Right cardiac atrium (tissue), 5 donors: Measurements from ENCODE around the gene NCOR2. TPM values are rescaled to one million over a fixed set of nuclear protein-coding genes. Genes with fewer than 3 reads are reported as not detected.
A peak's percentile ranks its signal among the peaks of the same experiment; 100 is the strongest.
"Not testable (repeated sequence)": the region's sequence is repeated elsewhere in the genome, so short reads cannot be mapped to it uniquely, and the experiment has no call there.

ENCODE experiments used
- ATAC-seq, 2 donors: fragments of 200-7000 bp; cut with Tn5 transposase; one replicate each; pipeline versions ENCODE4 v1.8.0 to v1.9.1; 2020; ENCODE audit warnings: moderate library complexity in 2 of 2, mild to moderate bottlenecking in 1 of 2
- DNase-seq, 3 donors: peaks; one replicate each; pipeline ENCODE4 v3.0.0-alpha.2; 2020
- H3K27ac ChIP-seq: one replicate; pipeline ENCODE4 v1.5.1; 2013; ENCODE audit warnings: mild to moderate bottlenecking, low read length, control low read depth, moderate library complexity
- H3K27me3 ChIP-seq: one replicate; pipeline ENCODE4 v1.6.1; 2013; ENCODE audit not compliant: control insufficient read depth, insufficient read depth
- H3K4me1 ChIP-seq: one replicate; pipeline ENCODE4 v1.6.1; 2013; ENCODE audit warnings: low read length; ENCODE audit not compliant: control insufficient read depth, insufficient read depth
- H3K4me3 ChIP-seq: one replicate; pipeline ENCODE4 v1.5.1; 2013; ENCODE audit warnings: low read length, control low read depth
- H3K9me3 ChIP-seq: one replicate; pipeline ENCODE4 v1.6.1; 2013; ENCODE audit warnings: low read length; ENCODE audit not compliant: control insufficient read depth
- WGBS: extraction: QIAGEN DNeasy Blood & Tissue Kit; methylation state at CpG from one replicate; pipeline ENCODE4 v1.1.7; 2013; 5-methylcytosine and 5-hydroxymethylcytosine counted together
- intact Hi-C, 4 donors: fragments of 100-400 bp; cut with DNase I; formaldehyde crosslinking; loops; one replicate each; pipeline versions ENCODE4 v1.11.0 to v1.14.0; 2022 to 2023
- polyA plus RNA-seq: library from polyadenylated mRNA; stranded (reverse); fragments of 200-250 nt; gene quantifications from one replicate; pipeline ENCODE4 v1.2.3, GENCODE V29; 2013
- total RNA-seq, 4 donors: library from RNA; stranded (reverse); fragmentation: NEBNext Ultra II Directional; extraction: Animal tissue kit (Norgen Biotek cat#: 25700); gene quantifications; one replicate each; pipeline ENCODE4 v1.2.1, GENCODE V29; 2021
- donor health status: healthy with polysubstance abuse.
- donor health status: DM: no; HTN: yes; CAD: no.
- donor health status: DM: no; HTN: no; CAD: no.
- donor health status: DM: no; HTN: yes; CAD: no; lungs with severe emphysema.
- donor health status: DM: yes; HTN: yes; CAD: no.

Gene NCOR2
- total and polyA plus RNA-seq, 5 donors: 66.4 to 166 (median 140) TPM

DNA sequence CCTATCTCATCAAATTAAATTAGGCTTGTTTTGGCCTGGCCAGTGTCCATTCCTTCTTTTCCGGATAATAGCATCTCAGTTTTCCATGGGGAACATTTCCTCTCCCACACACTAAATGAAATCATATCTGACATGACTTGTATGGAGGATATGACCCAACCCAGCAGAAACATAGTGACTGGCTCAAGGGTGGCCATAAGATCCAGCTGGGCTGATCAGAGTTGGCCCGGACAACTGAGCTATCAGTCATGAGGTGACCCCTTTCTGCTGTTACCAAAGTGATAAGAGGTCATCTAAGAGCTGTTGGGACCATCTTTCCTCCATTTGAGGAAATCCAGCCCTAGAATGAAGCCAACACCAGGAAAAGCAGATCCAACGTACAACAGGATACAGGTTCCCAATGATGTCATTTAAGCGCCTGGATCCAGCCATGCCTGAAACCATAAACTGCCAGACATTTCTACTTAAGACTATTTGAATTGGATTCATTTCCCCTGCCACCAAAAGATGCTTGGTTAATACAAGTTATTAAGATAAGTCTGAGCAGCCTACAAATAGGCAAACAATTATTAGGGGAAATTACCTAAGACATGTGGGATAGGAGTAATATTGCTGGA lies 20.7 kb upstream of the NCOR2 start:
- Histone ChIP-seq H3K9me3 (no peaks in the 10 kb centered on the region), H3K4me3 (no peak overlapping the region), H3K27ac (no peak overlapping the region), H3K4me1 (no peaks in the 10 kb centered on the region), H3K27me3 (no peaks in the 10 kb centered on the region)
- intact Hi-C loops: loop anchor here in 1 of 4 donors (5.0 kb wide), 1 partner anchor 89 kb away; no protein-coding TSS in a partner anchor
- DNase-seq (no peak), ATAC-seq (peak in 1 of 2 donors; percentile 45)
- WGBS: 64% methylated on average over 4 of the region's 4 CpGs

DNA sequence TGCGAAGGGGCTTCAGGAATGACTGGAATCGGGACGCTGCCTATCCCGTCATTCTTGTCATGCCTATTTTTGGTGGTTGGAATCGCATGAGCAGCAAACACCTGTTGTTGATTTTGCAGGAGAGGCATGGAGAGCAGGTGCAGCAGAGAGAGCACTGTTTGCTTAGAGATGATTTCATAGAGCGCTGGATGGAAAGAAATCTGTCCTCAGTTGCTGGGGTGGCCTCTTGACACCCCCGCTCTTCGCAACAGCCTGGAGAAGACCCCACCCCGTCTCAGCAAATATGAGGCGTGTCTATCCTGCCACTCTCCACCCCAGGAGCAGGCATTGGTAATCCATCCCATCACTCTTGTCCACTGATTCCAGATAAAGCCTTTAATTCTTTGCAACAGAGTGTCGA lies 19.3 kb upstream of the NCOR2 start:
- ATAC-seq: no peak
- H3K4me3 ChIP-seq: no peak overlapping the region
- no peak overlapping the region for H3K27ac ChIP-seq
- H3K9me3 ChIP-seq: no peaks in the 10 kb centered on the region
- DNase-seq: no peak
- intact Hi-C loops: loop anchor here in 1 of 4 donors (5.0 kb wide), 1 partner anchor 91 kb away; no protein-coding TSS in a partner anchor
- WGBS: 80% methylated on average over 11 of the region's 11 CpGs
- peaks cover 6% of the 10 kb centered on the region for H3K4me1 ChIP-seq
- no peaks in the 10 kb centered on the region for H3K27me3 ChIP-seq

DNA sequence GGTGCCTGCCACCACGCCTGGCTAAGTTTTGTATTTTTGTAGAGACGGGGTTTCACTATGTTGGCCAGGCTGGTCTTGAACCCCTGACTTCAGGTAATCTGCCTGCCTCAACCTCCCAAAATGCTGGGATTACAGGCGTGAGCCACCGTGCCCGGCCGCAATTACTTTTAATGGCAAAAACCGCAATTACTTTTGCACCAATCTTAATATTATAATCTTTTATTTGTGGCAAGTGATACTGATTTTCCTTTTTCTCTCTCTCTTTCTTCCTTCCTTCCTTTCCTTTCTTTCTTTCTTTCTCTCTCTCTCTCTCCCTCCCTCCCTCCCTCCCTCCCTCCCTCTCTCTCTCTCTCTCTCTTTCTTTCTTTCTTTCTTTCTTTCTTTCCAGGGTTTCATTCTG lies 17.1 kb upstream of the NCOR2 start:
- H3K4me1 ChIP-seq, H3K4me3 ChIP-seq, intact Hi-C loops, DNase-seq, ATAC-seq, H3K9me3 ChIP-seq, H3K27me3 ChIP-seq, H3K27ac ChIP-seq: not testable (repeated sequence)
- 98% methylated on average over 7 of the region's 7 CpGs for WGBS

DNA sequence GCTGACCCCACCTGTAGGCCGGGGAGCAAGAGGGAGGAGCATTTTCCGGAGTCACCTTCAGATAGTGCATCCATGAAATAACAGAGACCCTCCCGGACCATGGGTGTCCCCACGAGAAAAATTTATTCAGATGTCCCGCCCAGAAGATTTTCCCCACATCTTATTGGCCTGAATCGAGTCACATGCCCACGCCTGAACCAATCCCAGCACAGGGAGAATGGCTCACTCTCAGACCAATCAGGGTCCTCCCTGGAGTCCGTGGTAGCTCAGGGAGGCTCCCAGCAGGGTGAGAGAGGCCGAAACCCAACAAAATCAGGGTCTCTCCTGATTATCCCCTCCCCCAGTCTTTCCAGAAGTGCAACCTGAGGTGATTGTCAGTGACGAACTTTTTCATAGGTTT lies 16.4 kb upstream of the NCOR2 start:
- 96% methylated on average over 10 of the region's 10 CpGs for WGBS

DNA sequence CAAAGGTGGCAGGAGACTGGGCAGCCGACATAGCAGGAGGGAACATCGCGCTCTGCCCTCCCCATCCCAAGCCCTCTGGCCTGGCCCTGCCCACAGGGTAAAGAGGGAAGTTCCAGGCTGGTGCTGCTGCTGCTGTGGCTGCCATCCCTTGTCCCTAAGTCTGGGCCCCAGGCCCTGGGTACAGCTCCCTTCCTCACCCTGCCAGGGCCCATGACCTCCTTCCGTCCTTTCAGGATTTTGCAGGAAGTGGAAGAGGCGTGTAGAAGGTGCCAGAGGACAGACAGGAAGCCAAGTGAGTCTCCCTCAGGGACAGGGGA lies 14.7 kb upstream of the NCOR2 start:
- Histone ChIP-seq H3K4me3 (no peak overlapping the region), H3K4me1 (peaks cover 7% of the 10 kb centered on the region), H3K9me3 (no peaks in the 10 kb centered on the region), H3K27ac (peak overlapping the region; percentile 36), H3K27me3 (no peaks in the 10 kb centered on the region)
- intact Hi-C loops: no loop called here
- peak in 2 of 3 donors; percentile 71 to 77 for DNase-seq
- 26% methylated on average over 5 of the region's 5 CpGs for WGBS
- peak; percentile 64 to 80 for ATAC-seq

More for the DNA sequence above, 16.4 kb upstream of the NCOR2 start:
- Histone ChIP-seq H3K27ac (no peak overlapping the region), H3K27me3 (no peaks in the 10 kb centered on the region), H3K4me1 (peaks cover 7% of the 10 kb centered on the region), H3K9me3 (no peaks in the 10 kb centered on the region), H3K4me3 (no peak overlapping the region)
- DNase-seq (no peak), ATAC-seq (no peak)
- intact Hi-C loops: no loop called here

DNA sequence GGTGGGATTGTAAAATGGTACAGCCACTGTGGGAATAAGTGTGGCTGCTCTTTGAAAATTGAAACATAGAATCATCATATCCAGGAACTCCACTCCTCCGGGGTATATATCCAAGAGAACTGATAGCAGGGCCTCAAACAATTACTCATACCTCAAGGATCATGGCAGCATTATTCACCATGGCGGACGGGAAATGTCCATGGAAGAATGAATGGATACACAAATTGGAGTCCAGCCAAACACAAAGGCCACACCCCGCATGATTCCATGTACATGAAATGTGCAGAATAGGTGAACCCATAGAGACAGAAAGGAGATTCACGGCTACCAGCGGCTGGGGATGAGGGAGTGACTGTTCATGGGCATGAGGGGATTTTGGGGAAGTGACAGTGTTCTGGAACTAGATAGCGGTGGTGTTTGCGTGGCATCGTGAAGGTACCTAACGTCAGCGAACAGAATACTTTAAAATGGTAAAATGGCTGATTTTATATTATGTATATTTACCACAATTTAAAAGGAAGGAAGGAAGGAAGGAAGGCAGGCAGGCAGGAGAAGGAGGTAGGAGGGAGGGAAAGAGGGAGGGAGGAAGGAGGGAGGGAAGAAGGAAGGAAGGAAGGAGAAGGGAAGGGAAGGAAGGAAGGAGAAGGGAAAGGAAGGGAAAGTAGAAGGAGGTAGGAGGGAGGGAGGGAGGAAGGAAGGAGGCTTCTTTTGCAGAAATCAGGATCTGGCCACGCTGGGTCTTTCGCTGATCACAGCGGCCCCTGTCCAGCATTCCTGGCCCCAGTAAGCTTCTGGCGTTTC lies 14.1 kb upstream of the NCOR2 start:
- intact Hi-C loops: no loop called here
- WGBS: 64% methylated on average over 15 of the region's 15 CpGs
- no peaks in the 10 kb centered on the region for H3K9me3 ChIP-seq
- H3K27me3 ChIP-seq: no peaks in the 10 kb centered on the region
- H3K4me3 ChIP-seq: no peak overlapping the region
- DNase-seq: no peak
- H3K4me1 ChIP-seq: peaks cover 7% of the 10 kb centered on the region
- no peak for ATAC-seq
- H3K27ac ChIP-seq: peak overlapping the region; percentile 36

DNA sequence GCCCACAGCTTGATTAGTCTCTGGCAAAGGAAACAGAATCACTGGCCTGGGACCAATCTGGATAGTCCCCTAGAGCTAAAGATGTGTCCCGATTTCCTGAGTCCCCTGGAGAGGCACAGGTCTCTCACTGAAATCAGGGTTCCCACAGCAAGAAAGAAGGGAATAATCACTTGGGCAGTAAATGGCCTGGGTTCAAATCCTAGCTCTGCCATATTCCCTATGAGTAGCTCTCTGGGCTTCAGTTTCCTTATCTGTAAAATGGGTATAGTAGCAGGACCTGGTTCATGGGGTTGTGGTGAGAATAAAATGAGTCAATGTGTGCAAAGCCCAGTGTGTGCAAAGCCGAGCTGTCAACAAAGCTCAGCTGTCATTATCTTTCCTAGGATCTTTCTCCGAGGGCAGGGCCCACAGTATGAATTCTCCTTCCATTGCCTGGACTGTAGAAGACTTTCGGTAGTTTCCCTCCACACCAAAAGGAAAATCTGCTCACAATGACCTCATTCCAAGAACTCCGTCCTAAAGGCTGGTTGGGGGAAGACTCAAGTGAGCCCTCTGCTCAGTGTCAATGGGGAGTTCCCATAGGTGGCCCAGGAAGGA lies 12.6 kb upstream of the NCOR2 start:
- peaks cover 7% of the 10 kb centered on the region for H3K4me1 ChIP-seq
- no peaks in the 10 kb centered on the region for H3K27me3 ChIP-seq
- WGBS: 89% methylated on average over 5 of the region's 5 CpGs
- DNase-seq (no peak), ATAC-seq (no peak)
- intact Hi-C loops: loop anchor here in 1 of 4 donors (10.0 kb wide), 2 partner anchors 85 to 155 kb away; no protein-coding TSS in a partner anchor
- no peak overlapping the region for H3K27ac ChIP-seq
- H3K9me3 ChIP-seq: no peaks in the 10 kb centered on the region
- H3K4me3 ChIP-seq: no peak overlapping the region

DNA sequence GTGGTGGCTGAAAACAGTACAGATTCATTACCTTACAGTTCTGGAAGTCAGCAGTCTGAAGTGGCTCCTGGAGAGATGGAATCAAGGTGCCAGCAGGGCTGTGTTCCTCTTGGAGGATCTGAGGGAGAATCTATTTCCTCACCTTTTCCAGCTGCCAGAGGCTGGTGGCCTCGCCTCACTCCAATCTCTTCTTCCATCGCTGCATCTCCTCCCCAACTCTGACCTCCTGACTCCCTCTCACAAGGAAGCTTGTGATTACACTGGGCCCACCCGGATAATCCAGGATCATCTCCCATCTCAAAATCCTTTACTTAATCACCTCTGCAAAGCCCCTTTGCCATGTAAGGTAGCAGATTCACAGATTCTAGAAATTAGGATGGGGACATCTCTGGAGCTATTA lies 11.4 kb upstream of the NCOR2 start:
- H3K9me3 ChIP-seq: no peaks in the 10 kb centered on the region
- ATAC-seq: no peak
- peaks cover 7% of the 10 kb centered on the region for H3K4me1 ChIP-seq
- H3K27me3 ChIP-seq: no peaks in the 10 kb centered on the region
- no peak overlapping the region for H3K4me3 ChIP-seq
- WGBS: 95% methylated on average over 3 of the region's 3 CpGs
- intact Hi-C loops: loop anchor here in 1 of 4 donors (10.0 kb wide), 2 partner anchors 86 to 156 kb away; no protein-coding TSS in a partner anchor
- no peak overlapping the region for H3K27ac ChIP-seq
- no peak for DNase-seq

DNA sequence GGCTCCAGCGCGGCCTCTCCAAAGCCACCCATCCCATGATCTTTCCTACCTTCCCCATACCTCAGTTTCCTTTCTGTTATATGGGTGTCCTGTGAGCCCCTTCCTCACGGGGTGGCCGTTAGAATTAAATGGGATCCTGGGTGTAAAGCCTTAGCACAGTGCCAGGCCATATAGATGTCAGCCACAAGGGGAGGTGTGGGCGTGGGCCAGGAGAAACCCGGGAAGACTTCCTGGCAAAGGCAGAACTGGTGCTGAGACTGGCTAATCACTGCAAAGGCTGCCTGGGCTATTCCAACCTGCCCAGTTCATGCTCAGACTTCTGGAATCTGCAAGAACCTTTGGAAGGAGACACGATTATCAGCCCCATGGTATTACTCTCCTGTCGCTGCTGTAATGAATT lies 11.0 kb upstream of the NCOR2 start:
- no peak overlapping the region for H3K27ac ChIP-seq
- ATAC-seq: no peak
- no peak for DNase-seq
- no peaks in the 10 kb centered on the region for H3K9me3 ChIP-seq
- 94% methylated on average over 8 of the region's 8 CpGs for WGBS
- no peak overlapping the region for H3K4me3 ChIP-seq
- intact Hi-C loops: loop anchor here in 1 of 4 donors (10.0 kb wide), 2 partner anchors 86 to 156 kb away; no protein-coding TSS in a partner anchor
- H3K27me3 ChIP-seq: no peaks in the 10 kb centered on the region
- H3K4me1 ChIP-seq: peaks cover 7% of the 10 kb centered on the region

DNA sequence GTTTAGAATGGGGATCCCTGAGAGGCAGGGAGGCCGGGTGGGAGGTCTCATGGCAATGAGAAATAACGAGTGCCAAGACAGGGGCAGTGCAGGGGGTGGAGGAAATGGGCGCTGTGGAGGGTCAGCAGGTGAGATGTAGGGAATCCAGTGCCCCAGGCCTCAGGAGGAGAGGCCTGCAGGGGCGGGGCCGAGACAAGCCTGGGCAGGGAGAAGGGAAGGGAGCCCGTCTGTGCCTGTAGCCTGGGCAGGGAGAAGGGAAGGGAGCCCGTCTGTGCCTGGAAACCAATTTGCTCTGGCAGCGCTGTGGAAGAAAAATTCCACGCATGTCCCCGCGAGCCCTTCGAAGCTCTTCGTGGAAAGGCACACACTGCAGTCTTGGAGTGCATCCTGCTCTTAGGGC lies 10.6 kb upstream of the NCOR2 start:
- Histone ChIP-seq H3K27ac (no peak overlapping the region), H3K4me3 (no peak overlapping the region), H3K4me1 (peaks cover 7% of the 10 kb centered on the region), H3K27me3 (no peaks in the 10 kb centered on the region), H3K9me3 (no peaks in the 10 kb centered on the region)
- intact Hi-C loops: loop anchor here in 1 of 4 donors (10.0 kb wide), 2 partner anchors 87 to 157 kb away; no protein-coding TSS in a partner anchor
- ATAC-seq: no peak
- no peak for DNase-seq
- WGBS: 90% methylated on average over 13 of the region's 13 CpGs

DNA sequence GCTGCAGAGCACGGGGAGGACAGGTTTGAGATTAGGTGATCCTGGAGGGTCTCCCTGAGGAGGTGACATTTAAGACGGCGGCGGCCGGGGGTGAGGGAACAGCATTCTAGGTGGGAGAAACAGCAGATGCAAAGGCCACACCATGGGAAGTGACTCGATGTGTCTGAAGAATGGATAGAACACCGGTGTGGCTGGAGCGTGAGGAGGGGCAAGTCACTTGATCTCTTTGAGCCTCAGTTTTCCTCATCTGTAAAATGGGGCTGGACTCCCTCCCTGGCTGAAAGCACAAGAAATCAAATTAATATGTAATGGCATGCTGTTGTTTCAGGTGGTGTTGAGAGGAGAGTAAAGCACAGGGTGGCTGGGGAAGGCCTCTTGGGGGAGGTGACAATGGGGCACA lies 10.0 kb upstream of the NCOR2 start:
- intact Hi-C loops: loop anchor here in 1 of 4 donors (10.0 kb wide), 2 partner anchors 87 to 157 kb away; no protein-coding TSS in a partner anchor
- H3K27me3 ChIP-seq: no peaks in the 10 kb centered on the region
- DNase-seq (no peak), ATAC-seq (no peak)
- H3K9me3 ChIP-seq: no peaks in the 10 kb centered on the region
- H3K27ac ChIP-seq: no peak overlapping the region
- H3K4me3 ChIP-seq: no peak overlapping the region
- 97% methylated on average over 8 of the region's 8 CpGs for WGBS
- H3K4me1 ChIP-seq: peaks cover 7% of the 10 kb centered on the region
